ENCODE results near the gene NPM1.
A peak's percentile ranks its signal among the peaks of the same experiment; 100 is the strongest.
"Not testable (repeated sequence)": the region's sequence is repeated elsewhere in the genome, so short reads cannot be mapped to it uniquely, and the experiment has no call there.

Gene NPM1

DNA sequence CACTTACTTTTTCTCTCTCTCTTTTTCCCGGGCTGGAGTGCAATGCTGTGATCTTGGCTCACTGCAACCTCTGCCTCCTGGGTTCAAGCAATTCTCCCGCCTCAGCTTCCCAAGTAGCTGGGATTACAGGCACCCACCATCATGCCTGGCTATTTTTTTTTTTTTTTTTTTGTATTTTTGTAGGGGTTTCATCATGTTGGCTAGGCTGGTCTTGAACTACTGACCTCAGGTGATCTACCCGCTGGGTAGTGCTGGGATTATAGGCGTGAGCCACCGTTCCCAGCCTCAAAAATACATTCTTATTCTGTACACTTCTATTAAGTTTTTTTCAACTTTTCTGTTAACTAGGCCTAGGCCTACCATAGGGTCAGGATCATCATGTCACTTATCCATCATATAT lies 26.3 kb downstream of the NPM1 start:
- DNase-seq = not testable (repeated sequence)

- DNase-seq = no peak
These were observed 27.6 kb downstream of the NPM1 start for GRCh38 chr5:171415115-171415730.

GRCh38 chr5:171416160-171417049 lies 28.8 kb downstream of the NPM1 start:
- DNase-seq = no peak

DNA sequence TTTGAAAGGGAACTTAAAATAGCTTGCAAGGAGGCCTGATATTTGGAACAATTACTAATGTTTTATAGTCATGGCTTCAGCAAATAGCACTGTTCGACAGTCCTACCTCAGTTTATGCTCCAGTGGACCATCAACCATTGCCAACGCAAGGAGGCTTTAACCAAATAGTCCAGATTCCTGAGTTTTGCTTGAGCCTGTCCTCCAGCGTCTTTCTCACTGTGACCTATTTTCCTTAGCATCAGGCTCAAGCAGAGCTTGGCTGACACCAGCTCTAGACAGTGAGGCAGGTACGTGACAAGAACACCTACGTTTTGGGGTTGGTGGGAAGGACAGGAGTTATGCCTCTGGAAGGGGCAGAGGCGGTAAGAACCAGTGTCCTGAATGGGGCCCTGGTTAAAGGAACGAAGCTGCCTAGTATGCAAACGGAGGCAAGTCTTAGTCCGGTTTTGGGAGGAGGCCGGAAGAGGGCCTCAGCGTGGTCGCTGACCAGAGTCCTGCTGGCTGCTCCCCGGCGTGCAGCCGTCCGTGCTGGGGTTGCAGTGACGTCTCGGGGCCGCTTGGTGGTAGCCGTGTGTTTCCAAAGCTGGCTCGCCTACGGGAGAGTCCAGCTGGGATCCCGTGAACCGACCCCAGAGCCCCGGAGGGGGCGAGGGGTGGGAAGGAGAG lies 30.8 kb downstream of the NPM1 start:
- DNase-seq = peak; percentile 48

DNA sequence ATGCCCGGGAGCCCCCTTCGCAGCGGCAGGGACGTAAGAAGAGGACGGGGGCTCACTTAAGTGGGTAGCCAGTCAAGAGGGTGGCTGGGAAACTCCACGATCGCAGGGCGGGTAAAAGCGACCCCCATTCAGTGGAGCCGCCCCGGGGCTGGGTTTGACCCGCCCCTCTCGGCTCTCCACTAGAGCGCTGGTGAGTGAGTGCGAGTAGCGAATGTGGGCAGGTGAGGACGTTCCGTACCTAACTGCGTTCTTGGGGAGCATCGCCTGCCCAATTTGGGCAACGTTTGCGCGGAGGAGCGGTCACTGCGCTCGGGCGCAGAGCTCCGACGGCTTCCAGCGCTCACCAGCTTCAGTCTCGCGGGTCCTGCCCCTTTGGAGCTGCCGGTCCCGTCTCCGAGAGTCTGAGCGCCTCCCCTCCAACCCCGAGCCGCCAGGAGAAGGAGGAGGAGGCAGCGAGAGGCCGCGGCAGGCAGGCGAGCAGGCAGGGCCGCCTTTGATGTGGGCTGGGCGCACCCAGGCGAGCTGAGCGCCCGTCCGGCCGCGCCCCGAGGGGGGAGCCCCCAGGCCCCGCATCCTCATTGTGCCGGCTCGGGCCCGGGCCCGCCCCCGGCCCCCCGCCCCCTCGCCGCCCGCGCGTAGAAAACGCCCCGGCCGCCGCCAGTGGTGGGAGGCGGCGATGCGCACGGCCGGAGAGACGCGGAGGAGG lies 31.5 kb downstream of the NPM1 start, which contains the start of gene FGF18:
Gene FGF18, plus strand, starts transcription at position 666 of the 706 bp plus-strand sequence. CDS start 553 bp downstream, outside the sequence.
- peak; percentile 36 for DNase-seq

DNA sequence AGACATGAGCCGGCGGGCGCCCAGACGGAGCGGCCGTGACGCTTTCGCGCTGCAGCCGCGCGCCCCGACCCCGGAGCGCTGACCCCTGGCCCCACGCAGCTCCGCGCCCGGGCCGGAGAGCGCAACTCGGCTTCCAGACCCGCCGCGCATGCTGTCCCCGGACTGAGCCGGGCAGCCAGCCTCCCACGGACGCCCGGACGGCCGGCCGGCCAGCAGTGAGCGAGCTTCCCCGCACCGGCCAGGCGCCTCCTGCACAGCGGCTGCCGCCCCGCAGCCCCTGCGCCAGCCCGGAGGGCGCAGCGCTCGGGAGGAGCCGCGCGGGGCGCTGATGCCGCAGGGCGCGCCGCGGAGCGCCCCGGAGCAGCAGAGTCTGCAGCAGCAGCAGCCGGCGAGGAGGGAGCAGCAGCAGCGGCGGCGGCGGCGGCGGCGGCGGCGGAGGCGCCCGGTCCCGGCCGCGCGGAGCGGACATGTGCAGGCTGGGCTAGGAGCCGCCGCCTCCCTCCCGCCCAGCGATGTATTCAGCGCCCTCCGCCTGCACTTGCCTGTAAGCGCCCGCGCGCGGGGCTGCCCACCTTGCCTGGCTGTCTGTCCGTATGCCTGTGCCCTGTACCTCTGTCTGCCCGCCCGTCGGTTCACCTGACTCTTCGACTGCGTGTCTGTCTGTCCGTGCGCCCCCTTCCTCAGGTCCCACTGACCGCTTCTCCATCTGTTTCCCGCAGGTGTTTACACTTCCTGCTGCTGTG lies 32.2 kb downstream of the NPM1 start:
- no peak for DNase-seq

DNA sequence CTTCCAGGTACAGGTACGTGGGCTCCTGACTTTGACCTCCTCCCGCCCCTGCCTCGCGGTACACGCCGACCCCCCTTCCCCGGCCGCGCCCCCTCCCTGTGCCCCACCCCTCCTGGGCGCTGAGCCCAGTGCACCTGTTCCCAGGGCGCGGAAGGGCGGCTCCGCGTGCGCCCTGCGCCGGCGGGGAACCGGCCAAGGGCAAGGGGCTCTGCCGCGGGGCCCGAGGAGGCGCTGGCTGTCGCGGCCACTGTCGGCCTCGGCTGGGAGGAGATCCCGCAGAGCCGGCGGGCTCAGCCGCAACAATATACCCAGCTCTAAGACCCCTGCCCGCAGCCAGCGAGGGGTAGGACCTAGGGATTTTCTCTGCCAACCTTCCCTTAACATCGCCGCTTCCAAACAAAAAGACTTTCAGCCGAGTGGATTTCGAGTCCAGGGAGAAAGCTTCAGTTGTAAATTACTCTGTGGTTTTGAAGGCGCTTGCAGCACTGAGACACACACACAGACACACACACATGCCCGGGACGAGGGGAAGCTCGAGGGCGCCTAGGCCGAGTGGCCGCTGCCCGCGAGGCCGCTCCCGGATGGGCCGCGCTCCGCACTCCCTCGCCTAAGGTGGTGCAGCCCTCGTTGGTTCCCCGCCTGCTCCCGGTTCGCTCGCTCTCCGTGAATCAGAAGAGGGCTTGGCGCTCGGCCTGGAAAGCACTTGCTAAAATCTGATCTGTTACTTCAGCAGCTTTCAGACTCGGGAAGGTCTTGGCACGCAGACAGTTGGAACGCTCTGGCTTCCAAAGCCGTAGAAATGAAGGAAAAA lies 33.0 kb downstream of the NPM1 start:
- no peak for DNase-seq

DNA sequence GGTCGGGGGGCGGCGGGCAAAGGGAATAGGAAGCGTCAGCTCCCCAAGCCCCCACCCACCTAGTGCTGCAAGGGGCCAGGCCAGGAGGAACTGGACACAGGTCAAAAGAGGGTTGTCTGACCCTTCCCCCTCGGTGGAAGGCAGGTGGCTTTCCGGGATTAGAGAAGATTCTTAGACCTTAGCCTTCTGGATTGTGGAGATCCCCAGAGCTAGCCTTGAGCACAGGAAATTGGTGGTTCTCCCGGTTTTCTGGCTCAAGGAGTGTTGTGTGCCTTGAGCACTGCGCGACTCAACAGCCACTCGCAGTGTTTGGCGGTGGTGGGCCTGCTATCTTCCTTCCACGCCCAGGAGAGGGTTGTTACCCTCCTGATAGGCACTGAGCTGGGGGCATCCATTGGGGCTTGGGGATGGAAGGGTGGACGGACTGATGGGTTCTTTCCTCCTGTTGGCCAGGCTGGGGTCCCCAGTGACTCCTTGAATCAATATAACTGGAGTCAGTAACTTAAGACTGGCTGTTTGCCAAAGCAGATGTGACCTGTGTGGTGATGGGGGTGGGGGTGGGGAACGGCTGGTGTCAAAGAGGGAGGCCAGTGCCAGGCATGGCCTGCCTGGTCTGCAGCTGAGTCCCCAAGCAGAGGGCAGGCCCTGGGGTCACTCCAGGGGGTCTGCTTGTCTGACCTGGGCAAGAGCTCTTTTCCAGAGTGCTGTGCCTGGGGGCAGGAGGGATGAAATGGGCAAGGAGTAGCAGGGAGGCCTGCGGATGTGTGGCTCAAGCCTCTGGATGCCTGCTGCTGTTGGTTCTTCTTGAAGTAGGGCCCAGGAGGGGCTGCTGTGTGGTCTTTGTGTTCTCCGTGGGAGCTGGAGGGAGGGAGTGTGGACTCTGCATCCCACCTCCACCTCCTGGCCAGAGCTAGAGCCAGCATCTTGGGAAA lies 33.9 kb downstream of the NPM1 start:
- DNase-seq = no peak

- DNase-seq = no peak
These were observed 34.8 kb downstream of the NPM1 start for GRCh38 chr5:171422495-171422894.

DNA sequence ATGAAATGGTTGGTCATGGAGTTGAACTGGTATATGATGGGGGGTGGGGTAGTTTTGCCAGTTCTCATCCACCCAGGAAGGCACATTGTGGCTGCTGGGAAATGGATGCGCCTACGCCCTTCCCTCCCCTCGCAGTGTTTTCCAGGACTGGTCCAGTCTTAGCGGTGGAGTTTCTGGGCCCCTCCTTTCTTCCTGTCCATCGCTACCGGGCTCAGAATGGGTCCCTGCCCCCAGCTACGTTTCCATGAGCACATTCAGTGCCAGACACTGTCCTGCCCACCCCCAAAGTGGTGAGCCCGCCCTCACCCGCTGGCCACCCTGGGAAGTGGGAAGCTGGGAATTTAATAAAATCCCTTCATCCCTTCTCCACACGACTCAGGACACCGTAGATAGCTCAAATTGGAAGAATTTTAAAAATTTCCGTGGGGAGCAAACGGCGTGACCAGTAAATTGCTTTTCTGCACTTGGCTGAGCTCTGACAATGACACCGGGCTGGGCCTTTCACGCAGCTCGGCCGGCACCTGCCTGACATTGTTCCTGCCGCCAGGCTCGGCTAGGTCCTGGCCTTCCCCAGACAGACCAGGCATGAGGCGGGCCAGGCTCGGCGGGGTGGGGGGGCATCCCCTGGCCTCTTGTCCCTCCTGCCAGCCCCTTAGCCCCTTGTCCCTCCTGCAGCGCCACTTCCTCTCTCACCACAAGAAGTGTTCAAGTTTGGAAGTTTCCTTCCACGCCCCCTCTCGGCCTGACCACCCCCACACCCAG lies 35.4 kb downstream of the NPM1 start:
- no peak for DNase-seq

- no peak for DNase-seq
These were observed 37.1 kb downstream of the NPM1 start for GRCh38 chr5:171424726-171425125.

- DNase-seq = no peak
These were observed 38.1 kb downstream of the NPM1 start for GRCh38 chr5:171425596-171426244.

DNA sequence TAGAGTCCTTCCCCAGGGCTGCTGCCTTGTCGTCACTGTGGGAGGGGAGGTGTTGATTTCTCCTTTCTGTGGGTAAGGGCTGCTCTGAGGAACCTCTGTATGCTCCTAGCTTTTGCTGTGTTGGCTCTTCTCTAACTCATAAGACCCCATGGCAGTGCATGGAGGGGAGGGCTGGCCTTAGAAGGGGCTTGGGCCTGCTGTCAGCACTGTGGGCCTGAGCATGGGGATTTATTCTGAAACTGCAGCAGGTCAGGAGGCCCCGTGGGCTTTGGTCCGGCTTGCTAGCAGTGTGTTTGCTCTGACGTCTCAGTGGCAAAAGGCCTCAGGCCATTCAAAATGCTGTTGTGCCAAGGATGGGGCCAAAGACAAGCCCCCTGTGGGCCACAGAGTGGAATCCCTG lies 38.6 kb downstream of the NPM1 start:
- DNase-seq = no peak

DNA sequence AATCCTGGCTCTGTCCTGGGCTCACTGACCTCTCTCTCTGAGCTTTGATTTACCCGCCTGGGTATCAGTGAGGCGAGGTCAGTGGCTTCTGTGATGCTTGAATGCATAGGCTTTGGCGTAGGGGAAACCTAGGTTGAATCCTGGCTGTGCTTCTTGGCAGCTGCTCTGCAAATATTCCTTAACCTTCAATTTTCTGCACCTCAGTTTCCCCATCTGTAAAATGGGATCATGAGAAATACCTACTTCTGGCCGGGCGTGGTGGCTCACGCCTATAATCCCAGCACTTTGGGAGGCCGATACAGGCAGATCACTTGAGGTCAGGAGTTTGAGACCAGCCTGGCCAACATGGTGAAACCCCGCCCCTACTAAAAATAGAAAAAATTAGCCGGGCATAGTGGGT lies 39.0 kb downstream of the NPM1 start:
- DNase-seq = no peak

DNA sequence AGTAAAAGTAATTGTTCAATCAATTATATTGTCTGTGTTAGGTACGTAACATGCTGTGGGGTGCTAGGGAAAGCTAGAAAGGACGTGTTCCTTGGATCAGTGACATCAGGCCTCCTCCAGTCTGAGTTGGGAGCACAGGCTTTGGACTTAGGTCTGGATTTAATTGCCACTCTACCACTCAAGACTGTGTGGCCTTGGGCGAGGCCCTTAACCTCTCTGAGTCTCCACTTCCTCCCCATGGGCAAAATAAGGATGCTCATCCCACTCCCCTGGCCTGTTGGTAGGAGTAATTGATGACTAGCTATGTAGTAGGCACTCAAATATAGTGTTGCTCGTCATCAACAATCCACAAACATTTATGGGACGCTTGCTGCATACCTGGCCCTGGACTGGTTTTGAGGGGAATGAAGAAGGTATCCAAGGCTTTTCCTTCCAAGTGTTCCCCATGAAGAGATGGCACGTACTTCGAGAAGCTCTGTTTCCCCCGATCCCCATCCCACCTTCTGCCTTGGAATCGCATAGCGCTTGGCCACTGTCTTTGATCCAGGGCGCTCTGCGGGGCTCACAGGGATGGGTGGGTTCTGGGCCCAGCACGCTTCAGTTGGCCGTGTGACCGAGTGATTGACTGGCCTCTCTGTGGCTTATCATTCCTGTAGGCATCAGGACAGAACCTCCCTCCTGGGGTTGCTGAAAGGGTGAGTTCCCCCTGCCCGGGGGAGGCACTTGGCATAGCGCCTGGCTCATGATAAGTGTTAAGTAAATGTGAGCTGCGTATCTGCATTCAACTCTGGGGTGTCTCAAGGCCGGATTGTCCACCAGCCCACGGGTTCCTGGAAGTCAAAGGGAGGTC lies 39.9 kb downstream of the NPM1 start:
- no peak for DNase-seq

- no peak for DNase-seq
These were observed 40.6 kb downstream of the NPM1 start for GRCh38 chr5:171428168-171428696.

GRCh38 chr5:171428809-171429542 lies 41.3 kb downstream of the NPM1 start:
- DNase-seq = no peak
